GM12864 (cell line): ENCODE results near the gene YOD1.

ENCODE experiments used
- DNase-seq: peaks from one replicate; pipeline ENCODE4 v3.0.0-alpha.2; 2011; ENCODE audit warnings: low read depth
- H3K4me3 ChIP-seq: 2 replicates; pipeline ENCODE4 v1.5.1; 2011; ENCODE audit warnings: mild to moderate bottlenecking, low read depth, low read length, control low read depth
- CTCF ChIP-seq: IDR thresholded peaks from 2 replicates; pipeline ENCODE4 v1.5.1; 2011; ENCODE audit warnings: low read depth, mild to moderate bottlenecking, moderate library complexity, low read length, control low read depth, inconsistent platforms; ENCODE audit errors: missing control alignments

The YOD1 gene

DNA sequence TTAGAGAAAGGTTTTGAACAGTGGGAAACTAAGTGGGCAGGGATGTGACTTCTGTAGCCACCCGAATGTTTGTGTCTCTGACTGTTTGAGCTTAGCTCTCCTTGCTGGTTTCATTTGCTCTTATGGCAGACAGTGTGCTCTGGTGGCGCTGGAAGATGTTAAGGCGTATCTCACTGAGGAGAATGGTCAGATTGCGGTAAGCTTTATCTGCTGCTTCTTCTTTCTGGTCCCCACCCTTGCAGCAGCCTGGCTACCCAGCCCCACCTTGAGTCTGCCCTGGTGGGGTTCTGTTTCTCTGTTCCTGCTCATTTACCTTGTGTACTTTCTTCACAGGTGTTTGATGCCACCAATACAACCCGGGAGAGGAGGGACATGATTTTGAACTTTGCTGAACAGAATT is 12.0 kb upstream of the YOD1 start:
- H3K4me3 ChIP-seq: no peak overlapping the region
- TF ChIP-seq CTCF: no peak
- no peak for DNase-seq

GRCh38 chr1:207062058-207062457 is 11.1 kb upstream of the YOD1 start:
- no peak for DNase-seq
- no peak overlapping the region for H3K4me3 ChIP-seq
- no peak for TF ChIP-seq CTCF

- no peak for TF ChIP-seq CTCF
- no peak overlapping the region for H3K4me3 ChIP-seq
- DNase-seq: no peak
Observed at GRCh38 chr1:207060596-207060995, 9.6 kb upstream of the YOD1 start.

- no peak for TF ChIP-seq CTCF
- DNase-seq: no peak
- H3K4me3 ChIP-seq: no peak overlapping the region
Observed at GRCh38 chr1:207059881-207060280, 8.9 kb upstream of the YOD1 start.

- no peak overlapping the region for H3K4me3 ChIP-seq
- TF ChIP-seq CTCF: peak; percentile 21
- DNase-seq: no peak
Observed at GRCh38 chr1:207058878-207059867, 8.2 kb upstream of the YOD1 start.

GRCh38 chr1:207058252-207058651 is 7.2 kb upstream of the YOD1 start:
- no peak for TF ChIP-seq CTCF
- DNase-seq: no peak
- no peak overlapping the region for H3K4me3 ChIP-seq

DNA sequence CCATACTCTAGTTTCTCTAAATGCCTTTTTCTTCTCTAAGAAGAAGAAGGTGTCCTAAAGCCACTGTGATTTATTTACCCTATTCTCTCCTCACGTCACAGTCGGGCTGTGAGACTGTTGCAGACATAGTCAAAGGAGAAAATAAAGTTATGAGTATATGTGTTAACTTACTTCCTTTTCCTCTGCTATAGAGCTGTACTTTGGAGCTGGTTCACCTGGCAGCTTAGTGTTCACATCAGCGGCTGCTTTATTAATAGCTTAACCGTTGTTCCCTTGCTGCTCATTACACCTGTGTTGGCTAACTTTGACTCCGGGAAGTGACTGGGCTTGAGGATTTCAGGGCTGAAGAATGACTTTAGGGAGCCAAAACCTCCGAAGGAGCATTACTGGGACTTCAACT is 5.7 kb upstream of the YOD1 start:
- H3K4me3 ChIP-seq: no peak overlapping the region
- DNase-seq: no peak
- TF ChIP-seq CTCF: no peak
